ENCODE data around the gene KLHL26.
"Not testable (repeated sequence)": the region's sequence is repeated elsewhere in the genome, so short reads cannot be mapped to it uniquely, and the experiment has no call there.

Gene KLHL26

GRCh38 chr19:18636969-18637629 lies at the start of gene KLHL26:
Gene KLHL26 (plus strand): TSS chr19:18637028. CDS start chr19:18637055, 27 bp downstream.
- no peak for DNase-seq (ENCODE audit: low read depth)

- DNase-seq (ENCODE audit: low read depth), result no peak
Observed at GRCh38 chr19:18587561-18587960, 49.3 kb upstream of the KLHL26 start.

- DNase-seq (ENCODE audit: low read depth), result no peak
Observed at GRCh38 chr19:18587962-18588610, 48.7 kb upstream of the KLHL26 start.

GRCh38 chr19:18588611-18589379 lies 48.0 kb upstream of the KLHL26 start, which contains the start of gene REX1BD:
Gene REX1BD (plus strand): TSS chr19:18588798. CDS start chr19:18588802, 4 bp downstream.
- peak; percentile 76 for DNase-seq (ENCODE audit: low read depth)

GRCh38 chr19:18589380-18590272 lies 47.2 kb upstream of the KLHL26 start:
- DNase-seq (ENCODE audit: low read depth), result peak; percentile 65

GRCh38 chr19:18590273-18591272 lies 46.3 kb upstream of the KLHL26 start:
- no peak for DNase-seq (ENCODE audit: low read depth)

DNA sequence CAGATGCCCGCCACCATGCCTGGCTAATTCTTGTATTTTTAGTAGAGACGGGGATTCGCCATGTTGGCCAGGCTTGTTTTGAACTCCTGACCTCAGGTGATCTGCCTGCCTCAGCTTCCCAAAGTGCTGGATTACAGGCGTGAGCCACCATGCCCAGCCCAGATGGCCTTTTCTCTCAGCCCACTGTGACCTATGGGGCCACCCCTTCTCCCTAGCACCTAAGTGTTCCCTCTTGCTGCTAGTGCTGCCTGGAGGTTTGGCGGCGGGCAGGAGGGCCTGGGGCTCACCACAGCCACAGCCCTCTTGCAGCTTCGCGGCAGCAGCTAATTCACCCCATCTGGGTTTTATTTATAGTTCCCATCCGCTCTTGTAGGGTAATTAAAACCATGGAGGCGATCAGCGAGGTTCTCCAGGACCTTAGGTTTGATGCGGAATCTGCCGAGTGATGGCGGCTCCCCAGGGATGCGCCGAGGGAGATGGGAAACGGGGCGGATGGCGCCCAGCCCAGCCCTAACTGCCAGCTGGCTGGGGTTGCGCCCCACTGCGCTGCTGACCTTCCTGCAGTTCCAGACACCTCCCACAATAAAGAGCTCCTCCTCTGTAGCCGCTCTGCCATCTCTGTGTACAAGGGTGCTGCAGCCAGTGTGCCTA lies 45.0 kb upstream of the KLHL26 start:
- no peak for DNase-seq (ENCODE audit: low read depth)

- not testable (repeated sequence) for DNase-seq (ENCODE audit: low read depth)
Observed at GRCh38 chr19:18592732-18593131, 44.1 kb upstream of the KLHL26 start.

DNA sequence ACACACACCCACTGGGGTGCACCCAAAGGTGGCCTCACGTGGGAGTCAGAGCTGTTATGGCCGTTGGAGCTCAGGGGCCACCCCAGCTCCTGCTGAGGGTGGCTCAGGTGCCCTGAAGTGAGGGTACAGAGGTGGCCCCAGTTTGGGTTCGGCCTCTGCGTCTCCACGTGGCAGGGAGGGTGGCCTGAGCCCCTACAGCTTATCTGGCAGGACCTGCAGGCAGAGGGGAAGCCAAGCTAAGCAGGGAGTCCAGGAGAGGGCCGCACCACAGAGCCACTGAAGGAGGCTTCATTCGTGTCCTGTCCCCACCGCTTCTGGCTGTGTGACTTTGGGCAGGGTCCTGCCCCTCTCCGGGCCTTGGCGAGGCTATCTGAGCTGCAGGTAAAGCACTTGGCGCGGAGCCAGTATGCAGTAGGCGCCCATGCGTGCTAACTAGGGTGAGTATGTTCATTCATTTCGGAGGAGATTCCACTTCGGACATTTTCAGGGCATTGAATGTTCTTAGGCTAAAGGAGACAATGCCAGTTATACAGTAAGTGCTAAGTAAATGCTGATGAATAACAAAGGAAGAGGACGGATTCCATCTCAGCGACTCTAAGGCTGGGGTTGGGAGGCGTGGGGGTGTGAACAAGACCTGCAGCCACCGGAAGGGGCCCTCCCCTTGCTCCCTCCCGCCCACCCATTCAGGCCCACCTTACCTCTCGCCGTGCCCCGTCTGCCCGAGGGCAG lies 43.3 kb upstream of the KLHL26 start:
- no peak for DNase-seq (ENCODE audit: low read depth)

GRCh38 chr19:18594096-18594823 lies 42.6 kb upstream of the KLHL26 start:
- DNase-seq (ENCODE audit: low read depth), result peak; percentile 68

GRCh38 chr19:18594824-18595373 lies 41.9 kb upstream of the KLHL26 start:
- DNase-seq (ENCODE audit: low read depth), result no peak

GRCh38 chr19:18595475-18595874 lies 41.4 kb upstream of the KLHL26 start:
- no peak for DNase-seq (ENCODE audit: low read depth)

DNA sequence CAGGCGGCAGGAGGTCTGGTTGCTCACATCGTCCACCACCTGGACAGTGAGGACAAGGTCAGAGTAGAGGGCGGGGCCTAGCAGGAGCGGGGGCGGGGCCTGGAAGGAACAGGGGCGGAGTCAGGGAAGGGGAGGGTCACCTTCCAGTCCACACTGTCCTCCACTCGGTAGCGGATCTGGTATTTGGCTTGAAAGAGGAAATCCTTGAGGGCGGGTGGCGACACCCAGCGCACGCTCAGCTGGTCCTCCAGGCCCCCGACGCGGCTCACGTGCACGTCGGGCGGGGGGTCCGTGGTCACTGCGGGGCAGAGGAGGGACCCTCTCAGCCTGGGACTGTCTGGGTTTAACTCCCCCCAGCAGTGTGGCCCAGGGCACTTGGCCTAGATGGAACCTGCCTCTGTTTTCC lies 40.1 kb upstream of the KLHL26 start:
- DNase-seq (ENCODE audit: low read depth), result no peak

DNA sequence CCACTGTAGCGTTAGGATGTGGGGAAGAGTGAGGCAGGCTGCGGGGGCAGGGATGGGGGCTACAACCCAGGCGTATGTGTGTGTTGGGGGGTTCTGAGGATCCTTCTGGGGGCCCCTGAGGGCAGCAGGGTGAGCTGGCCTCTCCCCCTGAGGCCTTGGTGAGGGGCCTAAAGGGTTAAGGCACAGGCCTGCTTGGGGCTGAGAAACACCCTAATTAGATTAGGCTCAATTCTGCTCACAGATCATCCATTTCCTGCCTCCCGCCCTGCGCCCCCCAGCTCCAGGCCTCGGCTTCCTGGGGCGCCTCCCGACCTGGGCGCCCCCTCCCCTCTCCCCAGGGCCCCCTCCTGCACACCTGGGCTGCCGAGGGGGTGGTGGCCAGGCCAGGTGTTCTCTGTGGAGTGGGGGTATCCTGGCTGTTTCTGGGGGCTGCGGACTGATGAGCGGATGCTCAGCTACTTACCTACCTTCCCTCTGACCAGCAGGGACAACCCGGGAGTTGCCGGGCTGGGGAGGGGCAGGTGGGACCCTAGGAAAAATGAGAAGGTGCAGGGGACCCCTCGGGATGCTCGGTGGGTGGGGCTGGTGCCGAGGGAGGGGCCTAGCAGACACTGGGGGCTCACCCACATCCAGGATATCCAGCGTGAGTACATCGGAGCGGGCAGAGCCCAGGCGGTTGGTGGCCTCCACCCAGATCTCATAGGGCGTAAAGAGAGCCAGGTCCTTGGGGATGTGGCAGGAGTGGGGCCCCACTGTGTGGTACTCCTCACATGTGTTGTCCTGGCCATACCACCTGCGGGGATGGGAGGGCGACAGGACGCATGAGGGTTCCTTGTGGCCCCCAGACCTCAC lies 38.8 kb upstream of the KLHL26 start:
- no peak for DNase-seq (ENCODE audit: low read depth)

DNA sequence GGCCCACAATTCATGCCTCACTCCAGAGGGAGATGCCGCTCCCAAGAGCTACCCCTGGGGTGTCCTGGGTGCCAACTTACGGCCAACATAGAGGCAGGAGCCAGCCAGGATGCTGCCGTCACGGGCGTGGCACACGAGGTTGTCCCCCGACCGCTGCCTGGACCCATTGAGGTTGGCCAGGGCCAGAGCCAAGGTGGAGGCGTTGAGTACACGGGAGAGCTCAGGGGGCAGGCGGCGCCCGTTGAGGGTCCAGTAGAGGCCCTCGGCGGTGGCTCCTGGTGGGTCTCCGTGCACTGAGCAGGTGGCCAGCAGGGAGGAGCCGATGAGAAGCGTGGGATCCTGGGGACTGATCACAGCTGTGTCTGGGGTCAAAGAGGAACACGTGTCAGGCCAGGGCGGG lies 37.3 kb upstream of the KLHL26 start:
- DNase-seq (ENCODE audit: low read depth), result no peak

DNA sequence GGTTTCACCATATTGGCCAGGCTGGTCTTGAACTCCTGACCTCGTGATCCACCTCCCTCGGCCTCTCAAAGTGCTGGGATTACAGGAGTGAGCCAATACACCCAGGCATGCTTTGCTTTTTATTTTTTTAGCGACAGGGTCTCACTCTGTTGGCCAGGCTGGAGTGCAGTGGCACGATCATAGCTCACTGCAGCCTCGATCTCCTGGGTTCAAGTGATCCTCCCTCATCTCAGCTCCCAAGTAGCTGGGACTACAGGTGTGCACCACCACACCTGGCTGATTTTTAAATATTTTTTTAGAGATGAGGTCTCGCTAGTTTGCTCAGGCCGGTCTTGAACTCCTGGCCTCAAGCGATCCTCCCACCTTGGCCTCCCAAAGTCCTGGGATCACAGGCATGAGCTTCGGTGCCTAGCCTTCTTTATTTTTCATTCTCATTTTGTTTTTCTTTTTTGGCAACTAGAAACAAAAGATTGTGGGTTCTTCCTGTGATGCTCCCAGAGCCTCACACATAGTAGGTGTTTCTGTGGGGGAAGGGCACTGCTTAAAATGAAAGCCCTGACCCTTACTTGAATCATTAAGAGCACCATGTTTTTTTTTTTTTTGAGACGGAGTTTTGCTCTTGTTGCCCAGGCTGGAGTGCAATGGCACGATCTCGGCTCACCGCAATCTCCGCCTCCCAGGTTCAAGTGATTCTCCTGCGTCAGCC lies 36.0 kb upstream of the KLHL26 start:
- not testable (repeated sequence) for DNase-seq (ENCODE audit: low read depth)

DNA sequence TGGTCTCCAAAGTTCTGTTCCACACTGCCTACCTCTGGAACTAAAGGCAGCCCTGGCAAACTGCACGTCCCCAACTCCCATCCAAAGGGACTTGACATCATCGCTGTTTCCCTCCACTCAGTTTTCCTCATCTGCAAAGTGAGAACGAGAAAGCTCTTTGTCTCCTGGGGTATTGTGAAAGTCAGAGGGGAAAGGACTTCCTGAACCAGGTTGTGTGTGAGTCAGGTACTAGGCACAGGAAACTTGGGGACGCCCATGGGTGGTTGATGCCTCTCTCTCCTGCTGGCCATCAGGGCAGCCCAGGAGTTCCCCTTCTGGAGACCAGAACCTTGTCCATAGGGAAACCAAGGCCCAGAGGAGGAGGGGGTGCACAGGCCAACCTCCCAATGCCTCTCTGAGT lies 35.0 kb upstream of the KLHL26 start:
- no peak for DNase-seq (ENCODE audit: low read depth)
